GM12865 (cell line): ENCODE measurements around the gene NOP53.
A peak's percentile ranks its signal among the peaks of the same experiment; 100 is the strongest.
"Not testable (repeated sequence)": the region's sequence is repeated elsewhere in the genome, so short reads cannot be mapped to it uniquely, and the experiment has no call there.

Experiments
- DNase-seq: peaks from one replicate; pipeline ENCODE4 v3.0.0; 2010; ENCODE audit warnings: low read depth
- H3K4me3 ChIP-seq: 2 replicates; pipeline ENCODE4 v1.5.1; 2011; ENCODE audit warnings: mild to moderate bottlenecking, low read depth, low read length, control low read depth
- CTCF ChIP-seq: IDR thresholded peaks from 2 replicates; pipeline ENCODE4 v1.5.1; 2011; ENCODE audit warnings: low read length, control low read depth, low read depth, inconsistent platforms; ENCODE audit not compliant: insufficient read depth; ENCODE audit errors: missing control alignments

NOP53 gene

DNA sequence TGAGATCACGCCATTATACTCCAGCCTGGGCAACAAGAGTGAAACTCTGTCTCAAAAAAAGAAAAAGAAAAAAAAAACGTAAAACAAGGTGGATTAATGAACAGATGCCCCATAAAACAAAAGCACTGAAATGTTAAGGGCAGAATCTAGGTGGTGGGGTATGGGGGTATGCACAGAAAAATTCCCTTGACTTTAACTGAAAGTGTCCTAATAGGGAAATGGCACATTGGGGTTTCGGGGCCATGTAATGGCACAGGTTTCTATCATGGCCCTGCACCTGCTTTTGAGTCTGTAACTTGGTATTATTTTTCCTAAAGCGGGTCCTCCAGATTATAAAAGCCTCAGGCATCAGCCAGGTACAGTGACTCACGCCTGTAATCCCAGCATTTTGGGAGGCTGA lies 16.2 kb downstream of the NOP53 start:
- no peak for DNase-seq
- no peak for TF ChIP-seq CTCF
- H3K4me3 ChIP-seq = no peak overlapping the region

GRCh38 chr19:47762151-47762550 lies 16.8 kb downstream of the NOP53 start:
- DNase-seq = no peak
- no peak for TF ChIP-seq CTCF
- no peak overlapping the region for H3K4me3 ChIP-seq

DNA sequence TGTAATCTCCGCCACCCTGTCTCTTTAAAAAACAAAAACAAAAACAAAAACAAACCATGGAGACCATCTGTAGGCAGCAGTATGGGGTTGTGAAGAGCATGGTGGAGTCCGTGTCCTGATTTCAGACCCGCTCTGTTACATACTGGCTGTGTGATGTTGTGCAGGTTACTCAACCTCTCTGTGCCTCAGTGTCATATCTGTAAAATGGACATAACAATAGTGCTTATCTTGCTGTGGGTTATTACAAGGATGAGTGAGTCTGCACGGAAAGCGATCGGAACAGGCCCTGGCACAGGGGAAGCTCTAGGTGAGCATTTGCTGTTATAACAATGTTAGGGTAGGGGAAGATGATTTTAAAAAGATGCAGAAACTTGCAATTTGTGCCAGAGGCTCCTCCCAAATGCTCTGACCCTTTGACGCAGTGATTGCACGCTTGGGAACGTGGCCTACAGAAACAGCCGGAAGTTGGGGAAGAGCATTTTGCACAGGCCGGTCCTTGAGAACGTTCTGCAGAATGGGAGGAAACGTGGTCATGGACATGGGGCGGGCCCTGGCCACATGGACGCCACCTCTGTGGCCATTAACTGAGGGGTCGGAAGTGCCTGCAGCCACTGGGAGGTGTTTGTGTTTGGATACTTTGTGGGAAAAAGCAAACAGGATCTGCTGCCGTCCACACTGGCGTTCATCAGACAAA lies 17.4 kb downstream of the NOP53 start:
- no peak for TF ChIP-seq CTCF
- H3K4me3 ChIP-seq = no peak overlapping the region
- no peak for DNase-seq

GRCh38 chr19:47764705-47765104 lies 19.4 kb downstream of the NOP53 start:
- H3K4me3 ChIP-seq = not testable (repeated sequence)

GRCh38 chr19:47765523-47766358 lies 20.4 kb downstream of the NOP53 start:
- peak; percentile 68 for DNase-seq

More at GRCh38 chr19:47764705-47765104, 19.4 kb downstream of the NOP53 start:
- not testable (repeated sequence) for DNase-seq

DNA sequence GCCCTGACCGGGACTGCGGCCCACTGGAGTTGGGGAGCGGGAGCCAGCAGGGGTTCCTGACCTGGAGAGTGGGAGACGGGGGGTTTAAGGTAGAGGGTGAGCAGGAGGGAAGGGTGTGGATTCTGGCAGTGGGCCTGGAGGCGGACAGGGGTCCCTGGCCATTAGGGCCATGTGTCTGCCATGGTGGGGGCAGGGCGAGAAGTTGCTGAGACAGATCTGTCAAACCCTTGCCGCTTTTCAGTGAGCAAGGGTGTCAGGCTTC lies 20.9 kb downstream of the NOP53 start:
- no peak for TF ChIP-seq CTCF
- DNase-seq = no peak
- no peak overlapping the region for H3K4me3 ChIP-seq

More at GRCh38 chr19:47765523-47766358, 20.4 kb downstream of the NOP53 start:
- H3K4me3 ChIP-seq = no peak overlapping the region
- TF ChIP-seq CTCF = peak; percentile 84

GRCh38 chr19:47766670-47767069 lies 21.3 kb downstream of the NOP53 start:
- no peak for DNase-seq
- no peak overlapping the region for H3K4me3 ChIP-seq
- no peak for TF ChIP-seq CTCF
